GM21423 (cell line): Measurements from ENCODE around the gene PUS3.
"Not testable (repeated sequence)": the region's sequence is repeated elsewhere in the genome, so short reads cannot be mapped to it uniquely, and the experiment has no call there.

Experiments used
- ATAC-seq: cut with Tn5 transposase; IDR thresholded peaks from one replicate; pipeline ENCODE4 v1.9.1; 2021; ENCODE audit warnings: mild to moderate bottlenecking, moderate library complexity; ENCODE audit not compliant: unreplicated experiment

PUS3 gene

DNA sequence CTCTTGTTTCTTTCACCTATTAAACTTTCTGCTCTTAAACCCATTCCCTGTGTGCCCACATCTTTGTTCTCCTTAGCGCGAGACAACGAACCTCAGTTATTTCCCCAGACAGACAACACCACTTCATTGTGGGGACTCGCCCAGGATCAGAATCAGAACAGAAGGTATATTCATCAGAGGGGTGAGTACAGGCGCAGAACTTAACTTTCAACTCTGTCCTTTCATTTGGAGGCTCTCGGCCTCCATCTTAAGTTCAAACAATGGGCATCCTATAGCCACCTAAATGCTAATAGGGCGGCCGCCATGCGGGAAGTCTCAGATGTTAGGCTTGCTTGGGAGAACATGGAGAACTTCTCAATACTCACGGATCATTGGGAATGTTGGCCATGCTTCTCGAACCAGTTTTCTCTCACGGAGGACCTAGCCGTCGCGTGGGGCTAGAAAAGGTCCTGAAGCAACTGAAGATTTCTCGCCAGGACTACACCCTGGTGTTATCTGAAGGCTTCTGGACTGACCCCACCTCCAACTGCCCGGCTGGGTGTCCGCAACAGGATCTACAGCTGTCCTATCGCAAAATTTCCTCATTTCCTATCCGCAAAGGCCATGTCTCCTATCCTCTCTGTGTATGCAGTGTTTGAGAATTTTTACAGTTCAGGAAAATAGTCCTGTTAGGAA is 29.0 kb downstream of the PUS3 start:
- no peak for ATAC-seq

GRCh38 chr11:125872138-125872491 is 30.9 kb downstream of the PUS3 start:
- ATAC-seq, result no peak

DNA sequence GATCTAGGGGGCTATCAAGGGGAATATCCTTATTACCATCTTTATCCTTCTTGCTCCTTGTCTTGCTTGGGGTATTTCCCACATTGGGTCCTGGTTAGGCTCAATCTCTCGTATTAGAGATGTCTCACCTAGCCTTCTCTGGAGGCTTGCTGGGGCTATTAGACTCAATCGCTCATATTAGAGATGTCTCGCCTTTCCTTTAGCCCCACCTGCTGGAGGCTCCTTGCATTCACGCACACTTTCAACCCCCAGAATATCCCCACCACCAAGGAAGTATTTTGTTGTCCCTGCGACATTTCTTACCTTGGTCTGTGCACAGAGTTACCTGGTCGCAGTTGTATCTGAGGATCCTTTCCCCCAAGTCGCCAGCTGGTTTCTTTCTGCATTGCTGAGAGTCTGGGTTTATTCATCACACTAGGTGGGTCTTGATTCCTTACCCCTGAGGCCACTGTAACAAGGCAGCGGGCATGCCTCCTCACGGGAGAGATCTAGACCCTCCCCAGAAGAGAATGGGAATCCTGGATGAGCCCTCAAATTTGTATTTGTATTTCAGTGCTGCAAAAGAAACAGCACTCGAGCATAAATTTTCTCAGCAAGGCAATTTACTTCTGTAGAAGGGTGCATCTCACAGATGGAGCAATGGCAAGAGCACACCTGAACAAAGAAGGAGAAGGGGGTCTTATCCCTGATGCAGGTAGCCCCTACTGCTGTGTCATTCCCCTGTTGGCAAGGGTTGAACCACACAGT is 31.4 kb downstream of the PUS3 start:
- ATAC-seq, result no peak

GRCh38 chr11:125869521-125869920 is 33.5 kb downstream of the PUS3 start:
- no peak for ATAC-seq

DNA sequence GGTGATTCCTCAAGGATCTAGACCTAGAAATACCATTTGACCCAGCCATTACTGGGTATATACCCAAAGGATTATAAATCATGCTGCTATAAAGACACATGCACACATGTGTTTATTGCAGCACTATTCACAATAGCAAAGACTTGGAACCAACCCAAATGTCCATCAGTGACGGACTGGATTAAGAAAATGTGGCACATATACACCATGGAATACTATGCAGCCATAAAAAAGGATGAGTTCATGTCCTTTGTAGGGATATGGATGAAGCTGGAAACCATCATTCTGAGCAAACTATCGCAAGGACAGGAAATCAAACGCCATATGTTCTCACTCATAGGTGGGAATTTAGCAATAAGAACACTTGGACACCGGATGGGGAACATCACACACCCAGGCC is 37.7 kb downstream of the PUS3 start:
- ATAC-seq, result not testable (repeated sequence)

GRCh38 chr11:125862786-125863185 is 40.2 kb downstream of the PUS3 start:
- ATAC-seq, result not testable (repeated sequence)

GRCh38 chr11:125857670-125858069 is 45.3 kb downstream of the PUS3 start:
- ATAC-seq, result not testable (repeated sequence)

- ATAC-seq, result no peak
Measured at GRCh38 chr11:125846188-125846587, 56.8 kb downstream of the PUS3 start.
